Kidney (tissue), 14 donors: Measurements from ENCODE around the gene AK5. TPM values are rescaled to one million over a fixed set of nuclear protein-coding genes. Genes with fewer than 3 reads are reported as not detected.

Experiments used
- DNase-seq, 5 donors: peaks; one replicate each; pipeline ENCODE4 v3.0.0-alpha.2; 2013 to 2020
- FAIRE-seq: peaks from 2 replicates; lab custom pipeline; 2012; peaks lifted over from hg19 to GRCh38; lab: Jason Lieb, UNC
- H3K27ac ChIP-seq, 2 donors: one replicate each; pipeline ENCODE4 v1.7.0; 2013; ENCODE audit warnings: low read depth in 2 of 2, low read length in 2 of 2, inconsistent platforms in 1 of 2
- H3K27me3 ChIP-seq: one replicate; pipeline ENCODE4 v1.7.1; 2013; ENCODE audit warnings: low read length, inconsistent platforms; ENCODE audit not compliant: control insufficient read depth, insufficient read depth
- H3K36me3 ChIP-seq, 3 donors: one replicate each; pipeline versions ENCODE4 v1.7.0 to v1.7.1; 2013; ENCODE audit warnings: low read length in 3 of 3, control low read depth in 1 of 3, inconsistent platforms in 1 of 3; ENCODE audit not compliant: insufficient read depth in 3 of 3, control insufficient read depth in 2 of 3
- H3K4me1 ChIP-seq, 3 donors: one replicate each; pipeline versions ENCODE4 v1.7.0 to v1.7.1; 2013; ENCODE audit warnings: low read length in 3 of 3, inconsistent platforms in 1 of 3, low read depth in 1 of 3; ENCODE audit not compliant: control insufficient read depth in 2 of 3, insufficient read depth in 2 of 3
- H3K4me3 ChIP-seq, 3 donors: one replicate each; pipeline versions ENCODE4 v1.7.0 to v1.8.1; 2013; ENCODE audit warnings: low read length in 3 of 3, control low read depth in 1 of 3, inconsistent platforms in 1 of 3
- H3K9ac ChIP-seq, 3 donors: one replicate each; pipeline versions ENCODE4 v1.7.0 to v1.7.1; 2013; ENCODE audit warnings: low read length in 3 of 3, control low read depth in 1 of 3, inconsistent platforms in 1 of 3
- H3K9me3 ChIP-seq, 3 donors: one replicate each; pipeline versions ENCODE4 v1.7.0 to v1.7.1; 2013; ENCODE audit warnings: low read length in 3 of 3, control low read depth in 1 of 3, inconsistent platforms in 1 of 3; ENCODE audit not compliant: control insufficient read depth in 2 of 3, insufficient read depth in 1 of 3
- CTCF ChIP-seq: IDR thresholded peaks from 3 replicates; pipeline ENCODE4 v1.5.1; 2012; ENCODE audit warnings: mild to moderate bottlenecking, moderate library complexity, borderline replicate concordance; ENCODE audit not compliant: insufficient read depth; ENCODE audit errors: extremely low read depth
- intact Hi-C: fragments of 100-400 bp; cut with DNase I; formaldehyde crosslinking; loops from one replicate; pipeline ENCODE4 v1.11.1; 2022
- polyA plus RNA-seq: library from polyadenylated mRNA; stranded (reverse); fragments of 350-450 nt; fragmentation: Illumina TruSeq; extraction: RNeasy Lipid Tissue Mini Kit (QIAGEN cat#74804); gene quantifications from one replicate; pipeline ENCODE4 v1.2.3, GENCODE V29; 2014; ENCODE audit warnings: low read depth, low replicate concordance; ENCODE audit not compliant: insufficient read depth
- total RNA-seq: library from RNA; stranded (reverse); fragmentation: NEBNext Ultra II Directional; extraction: Animal tissue kit (Norgen Biotek cat#: 25700); gene quantifications from one replicate; pipeline ENCODE4 v1.2.1, GENCODE V29; 2021
- donor health status: control.
- donor health status: control.
- donor health status: control.
- donor health status: control.
- donor health status: control.
- donor health status: DM: yes; HTN: yes; CAD: no.
- donor health status: Normal renal cell carcinoma (clear cell type).

The AK5 gene
- total and polyA plus RNA-seq, 2 donors from 2014 or later: 1.7 to 2.5 TPM

- no peak for TF ChIP-seq CTCF
- H3K27me3 ChIP-seq: no peaks in the 10 kb centered on the region
- no peak overlapping the region for H3K9ac ChIP-seq
- DNase-seq (no peak), FAIRE-seq (no peak)
- no peaks in the 10 kb centered on the region for H3K36me3 ChIP-seq
- H3K4me1 ChIP-seq: no peaks in the 10 kb centered on the region
- intact Hi-C loops: no loop called here
- H3K4me3 ChIP-seq: no peak overlapping the region
- no peak overlapping the region for H3K27ac ChIP-seq
- H3K9me3 ChIP-seq: no peaks in the 10 kb centered on the region
Observed at GRCh38 chr1:77468257-77468948, 186.6 kb downstream of the AK5 start.

GRCh38 chr1:77468949-77469710 lies 187.3 kb downstream of the AK5 start:
- TF ChIP-seq CTCF: no peak
- Histone ChIP-seq H3K36me3 (no peaks in the 10 kb centered on the region), H3K27ac (no peak overlapping the region), H3K9me3 (no peaks in the 10 kb centered on the region), H3K4me1 (no peaks in the 10 kb centered on the region), H3K27me3 (no peaks in the 10 kb centered on the region), H3K9ac (no peak overlapping the region), H3K4me3 (no peak overlapping the region)
- intact Hi-C loops: no loop called here
- FAIRE-seq (no peak), DNase-seq (no peak)

GRCh38 chr1:77471691-77472090 lies 189.9 kb downstream of the AK5 start:
- Histone ChIP-seq H3K4me1 (no peaks in the 10 kb centered on the region), H3K9ac (no peak overlapping the region), H3K9me3 (no peaks in the 10 kb centered on the region), H3K36me3 (no peaks in the 10 kb centered on the region), H3K27me3 (no peaks in the 10 kb centered on the region), H3K4me3 (no peak overlapping the region), H3K27ac (no peak overlapping the region)
- DNase-seq (no peak), FAIRE-seq (no peak)
- no peak for TF ChIP-seq CTCF
- intact Hi-C loops: no loop called here
